ENCODE data around the gene RNF144A. TPM values are rescaled to one million over a fixed set of nuclear protein-coding genes. Genes with fewer than 3 reads are reported as not detected.

Gene RNF144A
- total RNA-seq, 6 donors from 2014 or later, result 9.9 to 20.7 (median 13.4) TPM

GRCh38 chr2:7077660-7078267 lies 160.6 kb downstream of the RNF144A start:
- ATAC-seq (ENCODE audit: low FRiP score in 2 of 2) (peak; percentile 58 to 59), DNase-seq (no peak)
- TF ChIP-seq POLR2A (IDR thresholded peaks at IDR 0.05), result no peak
- TF ChIP-seq EP300 (IDR thresholded peaks at IDR 0.05), result peak in 2 of 4 donors; percentile 30 to 62
- peak; percentile 28 to 44 for TF ChIP-seq POLR2AphosphoS5 (IDR thresholded peaks at IDR 0.05)

GRCh38 chr2:7083580-7084509 lies 166.6 kb downstream of the RNF144A start:
- no peak for DNase-seq

More at GRCh38 chr2:7077660-7078267, 160.6 kb downstream of the RNF144A start:
- H3K27ac ChIP-seq, result peak overlapping the region in 1 of 4 donors; percentile 10
- no peaks in the 10 kb centered on the region for H3K36me3 ChIP-seq
- H3K27me3 ChIP-seq, result no peaks in the 10 kb centered on the region
- no peak overlapping the region for H3K4me3 ChIP-seq
- 64 to 68% methylated on average over 10 of the region's 10 CpGs for WGBS, 2 donors
- H3K4me1 ChIP-seq, result no peaks in the 10 kb centered on the region
- no peaks in the 10 kb centered on the region for H3K9me3 ChIP-seq

DNA sequence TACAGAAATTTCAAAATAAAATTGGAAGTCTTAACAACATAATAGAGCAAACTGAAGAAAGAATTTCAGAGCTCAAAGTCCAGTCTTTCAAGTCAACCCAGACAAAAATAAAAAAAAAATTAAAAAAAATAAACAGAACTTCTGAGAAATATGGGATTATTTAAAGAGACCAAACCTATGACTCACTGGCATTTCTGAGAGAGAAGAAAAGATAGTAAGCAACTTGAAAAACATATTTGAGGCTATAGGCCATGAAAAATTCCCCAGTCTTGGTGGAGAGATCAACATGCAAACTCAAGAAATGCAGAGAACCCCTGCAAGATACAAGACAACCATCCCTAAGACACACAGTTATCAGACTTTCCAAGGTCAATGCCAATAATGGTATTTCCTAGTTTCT lies 167.4 kb downstream of the RNF144A start:
- TF ChIP-seq CTCF (IDR thresholded peaks at IDR 0.05), result no peak
- TF ChIP-seq EP300 (IDR thresholded peaks at IDR 0.05), result no peak
- no peak for TF ChIP-seq POLR2AphosphoS5 (IDR thresholded peaks at IDR 0.05)
- no peak for TF ChIP-seq POLR2A (IDR thresholded peaks at IDR 0.05)
- H3K36me3 ChIP-seq, result no peaks in the 10 kb centered on the region
- H3K27me3 ChIP-seq, result no peaks in the 10 kb centered on the region
- H3K4me1 ChIP-seq, result no peaks in the 10 kb centered on the region
- peaks cover 0 to 4% (median 0%) of the 10 kb centered on the region in 4 donors for H3K9me3 ChIP-seq
- DNase-seq (no peak), ATAC-seq (ENCODE audit: low FRiP score in 2 of 2) (no peak)
- no peak overlapping the region for H3K4me3 ChIP-seq
- H3K27ac ChIP-seq, result no peak overlapping the region

More at GRCh38 chr2:7083580-7084509, 166.6 kb downstream of the RNF144A start:
- no peaks in the 10 kb centered on the region for H3K36me3 ChIP-seq
- H3K9me3 ChIP-seq, result peaks cover 0 to 4% (median 0%) of the 10 kb centered on the region in 4 donors
- no peak overlapping the region for H3K4me3 ChIP-seq
- no peak for TF ChIP-seq POLR2AphosphoS5 (IDR thresholded peaks at IDR 0.05)
- peak in 3 of 6 experiments; percentile 19 to 54 (median 27) for TF ChIP-seq CTCF (IDR thresholded peaks at IDR 0.05)
- WGBS, 2 donors, result 75 to 78% methylated on average over 10 of the region's 10 CpGs
- H3K4me1 ChIP-seq, result no peaks in the 10 kb centered on the region
- no peak for ATAC-seq (ENCODE audit: low FRiP score in 2 of 2)
- no peaks in the 10 kb centered on the region for H3K27me3 ChIP-seq
- no peak overlapping the region for H3K27ac ChIP-seq

DNA sequence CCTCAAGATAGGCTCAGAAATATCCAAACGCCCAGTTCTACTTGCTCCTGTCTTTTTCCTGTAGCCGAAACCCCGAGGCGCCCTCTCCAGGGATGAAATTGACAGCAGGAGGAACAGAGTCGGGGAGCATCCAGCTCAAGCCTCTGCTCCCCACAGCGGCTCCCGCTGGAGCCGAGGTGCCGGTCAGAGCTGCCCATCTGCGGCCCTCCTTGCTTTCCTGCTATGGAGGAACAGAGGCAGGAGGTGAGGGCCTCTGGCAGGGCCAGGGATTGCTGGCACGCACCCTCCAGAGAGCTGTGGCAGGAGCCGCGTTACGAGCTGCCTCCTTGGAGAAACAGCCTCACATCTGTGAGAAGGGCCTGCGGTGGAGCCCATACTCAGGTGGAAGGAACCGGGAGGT lies 172.1 kb downstream of the RNF144A start:
- Histone ChIP-seq H3K4me1 (no peaks in the 10 kb centered on the region), H3K27me3 (no peaks in the 10 kb centered on the region), H3K36me3 (no peaks in the 10 kb centered on the region), H3K9me3 (no peaks in the 10 kb centered on the region), H3K27ac (no peak overlapping the region), H3K4me3 (no peak overlapping the region)
- no peak for TF ChIP-seq CTCF (IDR thresholded peaks at IDR 0.05)
- no peak for TF ChIP-seq POLR2A (IDR thresholded peaks at IDR 0.05)
- no peak for TF ChIP-seq EP300 (IDR thresholded peaks at IDR 0.05)
- no peak for TF ChIP-seq POLR2AphosphoS5 (IDR thresholded peaks at IDR 0.05)
- WGBS, 2 donors, result 86 to 99% methylated on average over 11 to 16 of the region's 16 CpGs
- ATAC-seq (ENCODE audit: low FRiP score in 2 of 2) (no peak), DNase-seq (peak in 1 of 2 donors; percentile 50)

DNA sequence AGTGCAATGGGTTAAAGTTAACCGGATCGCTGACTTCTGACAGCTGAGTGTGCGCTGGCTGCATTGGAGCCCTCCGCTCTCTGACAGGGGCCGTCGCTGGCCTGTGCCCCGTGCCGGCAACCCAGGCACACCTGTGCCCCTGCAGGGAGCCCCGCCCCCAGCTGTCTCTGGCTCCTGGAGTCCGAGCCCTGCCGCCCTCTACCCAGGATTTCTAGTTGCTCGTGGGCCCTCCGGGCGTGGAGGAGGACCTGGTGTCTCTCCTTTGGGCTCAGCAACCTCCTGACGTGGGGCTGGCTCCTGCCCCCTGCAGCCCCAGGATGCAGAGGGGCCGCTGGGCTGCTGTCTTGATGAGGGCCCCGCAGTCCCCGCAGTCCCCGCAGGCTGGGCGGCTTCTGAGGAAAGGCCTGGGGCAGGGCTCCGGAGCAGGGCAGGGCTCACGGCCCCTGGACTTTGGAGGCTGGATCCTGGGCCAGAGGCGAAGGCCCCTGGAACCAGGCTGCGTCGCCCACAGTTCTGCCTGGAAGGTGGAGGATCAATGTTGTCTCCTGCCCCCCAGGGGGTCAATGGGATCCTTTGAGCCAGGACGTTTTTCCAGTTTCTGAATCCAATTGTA lies 172.8 kb downstream of the RNF144A start:
- Histone ChIP-seq H3K27me3 (no peaks in the 10 kb centered on the region), H3K36me3 (no peaks in the 10 kb centered on the region), H3K4me1 (no peaks in the 10 kb centered on the region), H3K27ac (no peak overlapping the region), H3K4me3 (no peak overlapping the region), H3K9me3 (no peaks in the 10 kb centered on the region)
- no peak for TF ChIP-seq EP300 (IDR thresholded peaks at IDR 0.05)
- TF ChIP-seq CTCF (IDR thresholded peaks at IDR 0.05), result no peak
- TF ChIP-seq POLR2A (IDR thresholded peaks at IDR 0.05), result no peak
- TF ChIP-seq POLR2AphosphoS5 (IDR thresholded peaks at IDR 0.05), result no peak
- ATAC-seq (ENCODE audit: low FRiP score in 2 of 2), result peak in 1 of 2 donors; percentile 17
- DNase-seq, result peak in 1 of 2 donors; percentile 72
- WGBS, 2 donors, result 88 to 89% methylated on average over 18 to 26 of the region's 26 CpGs
